WTC11 (cell line): ENCODE data around the gene TMEM239. TPM values are rescaled to one million over a fixed set of nuclear protein-coding genes. Genes with fewer than 3 reads are reported as not detected.

Experiments
- ATAC-seq: fragments of 200-7000 bp; cut with Tn5 transposase; 2 replicates; pipeline ENCODE4 v1.10.0; 2021; ENCODE audit warnings: mild to moderate bottlenecking, moderate library complexity
- CTCF ChIA-PET: fragments of 300-600 bp; sonication (Branson Sonifier 250); formaldehyde crosslinking; loops from one replicate; lab custom pipeline; 2021; ENCODE audit warnings: antibody characterized with exemption; lab: Charles Lee
- POLR2A ChIA-PET: fragments of 350-600 bp; sonication (Branson Sonifier 250); formaldehyde crosslinking; loops from one replicate; lab custom pipeline; 2021; ENCODE audit warnings: antibody characterized with exemption; lab: Charles Lee
- DNase-seq: peaks from one replicate; pipeline ENCODE4 v3.0.0; 2021; ENCODE audit warnings: low spot score
- H3K27ac Mint-ChIP-seq: 2 replicates; pipeline ENCODE4 v1.8.0; 2021; ENCODE audit warnings: mixed read lengths
- H3K27me3 Mint-ChIP-seq: 2 replicates; pipeline ENCODE4 v1.8.0; 2021; ENCODE audit warnings: low read depth, mild to moderate bottlenecking, moderate library complexity, mixed read lengths
- H3K36me3 Mint-ChIP-seq: 2 replicates; pipeline ENCODE4 v1.8.0; 2021; ENCODE audit warnings: mixed read lengths
- H3K4me1 Mint-ChIP-seq: 2 replicates; pipeline ENCODE4 v1.8.0; 2022; ENCODE audit warnings: mixed read lengths
- H3K4me3 Mint-ChIP-seq: 2 replicates; pipeline ENCODE4 v1.8.0; 2021; ENCODE audit warnings: mild to moderate bottlenecking, moderate library complexity, mixed read lengths
- H3K9me3 Mint-ChIP-seq: 2 replicates; pipeline ENCODE4 v1.8.0; 2021; ENCODE audit warnings: mixed read lengths
- ATF1 ChIP-seq: sonication (generic); formaldehyde crosslinking; IDR thresholded peaks from 2 replicates; pipeline ENCODE4 v1.8.1; 2023; ENCODE audit warnings: mild to moderate bottlenecking, moderate library complexity, missing genetic modification reagents
- ELF4 ChIP-seq: sonication (generic); formaldehyde crosslinking; IDR thresholded peaks from 2 replicates; pipeline ENCODE4 v1.8.1; 2022; ENCODE audit warnings: low read depth, mild to moderate bottlenecking, moderate library complexity, missing genetic modification reagents
- GTF2I ChIP-seq: fragments of 250-450 bp; sonication (Bioruptor Pico); conservative IDR thresholded peaks from 2 replicates; pipeline ENCODE4 v1.4.0; 2021; ENCODE audit warnings: mild to moderate bottlenecking
- NFE2L1 ChIP-seq: sonication (generic); formaldehyde crosslinking; IDR thresholded peaks from 2 replicates; pipeline ENCODE4 v1.8.1; 2023; ENCODE audit warnings: missing genetic modification reagents
- PREB ChIP-seq: sonication (generic); formaldehyde crosslinking; IDR thresholded peaks from 2 replicates; pipeline ENCODE4 v1.8.1; 2022; ENCODE audit warnings: mild to moderate bottlenecking, missing genetic modification reagents, moderate library complexity, borderline replicate concordance
- TCF7 ChIP-seq: sonication (generic); formaldehyde crosslinking; IDR thresholded peaks from 2 replicates; pipeline ENCODE4 v1.8.0; 2022; ENCODE audit warnings: mild to moderate bottlenecking, low read depth, missing genetic modification reagents, moderate library complexity
- TEAD4 ChIP-seq: sonication (generic); formaldehyde crosslinking; IDR thresholded peaks from 2 replicates; pipeline ENCODE4 v1.8.0; 2022; ENCODE audit warnings: mild to moderate bottlenecking, missing genetic modification reagents
- USF2 ChIP-seq: sonication (generic); formaldehyde crosslinking; IDR thresholded peaks from 2 replicates; pipeline ENCODE4 v1.8.1; 2023; ENCODE audit warnings: mild to moderate bottlenecking, missing genetic modification reagents, moderate library complexity
- ZMAT4 ChIP-seq: fragments of 250-450 bp; sonication (Bioruptor Pico); IDR thresholded peaks from 2 replicates; pipeline ENCODE4 v1.9.0; 2021; ENCODE audit warnings: mild to moderate bottlenecking
- ZNF219 ChIP-seq: sonication (generic); formaldehyde crosslinking; IDR thresholded peaks from 2 replicates; pipeline ENCODE4 v1.8.0; 2023; ENCODE audit warnings: missing genetic modification reagents, mild to moderate bottlenecking, borderline replicate concordance
- ZNF263 ChIP-seq: sonication (generic); formaldehyde crosslinking; IDR thresholded peaks from 2 replicates; pipeline ENCODE4 v1.8.1; 2022; ENCODE audit warnings: low read depth, mild to moderate bottlenecking, moderate library complexity, missing genetic modification reagents
- ZNF396 ChIP-seq: fragments of 250-450 bp; sonication (Bioruptor Pico); IDR thresholded peaks from 2 replicates; pipeline ENCODE4 v1.8.0; 2021; ENCODE audit warnings: mild to moderate bottlenecking, moderate library complexity, borderline replicate concordance
- ZNF416 ChIP-seq: fragments of 250-450 bp; sonication (Bioruptor Pico); IDR thresholded peaks from 2 replicates; pipeline ENCODE4 v1.9.0; 2021; ENCODE audit warnings: mild to moderate bottlenecking, inconsistent platforms
- total RNA-seq: library from RNA; stranded (reverse); gene quantifications from 3 replicates; pipeline ENCODE4 v1.2.3, GENCODE V29; 2021
- TF ChIP-seq, protein P1 (sequence below): fragments of 250-450 bp; sonication (Bioruptor Pico); conservative IDR thresholded peaks from 2 replicates; pipeline ENCODE4 v1.9.0; 2021; ENCODE audit warnings: mild to moderate bottlenecking
- TF ChIP-seq, protein P2 (sequence below): sonication (generic); formaldehyde crosslinking; IDR thresholded peaks from 2 replicates; pipeline ENCODE4 v1.8.0; 2022; ENCODE audit warnings: missing genetic modification reagents
- TF ChIP-seq, protein P3 (sequence below): sonication (generic); formaldehyde crosslinking; IDR thresholded peaks from 2 replicates; pipeline ENCODE4 v1.8.1; 2022; ENCODE audit warnings: low read depth, missing genetic modification reagents, borderline replicate concordance
- TF ChIP-seq, protein P4 (sequence below): sonication (generic); formaldehyde crosslinking; IDR thresholded peaks from 2 replicates; pipeline ENCODE4 v1.8.1; 2022; ENCODE audit warnings: missing genetic modification reagents, borderline replicate concordance
- TF ChIP-seq, protein P5 (sequence below): sonication (generic); formaldehyde crosslinking; IDR thresholded peaks from 2 replicates; pipeline ENCODE4 v1.8.1; 2023; ENCODE audit warnings: mild to moderate bottlenecking, missing genetic modification reagents

Gene TMEM239
- total RNA-seq, 1 experiment from 2014 or later = not detected

DNA sequence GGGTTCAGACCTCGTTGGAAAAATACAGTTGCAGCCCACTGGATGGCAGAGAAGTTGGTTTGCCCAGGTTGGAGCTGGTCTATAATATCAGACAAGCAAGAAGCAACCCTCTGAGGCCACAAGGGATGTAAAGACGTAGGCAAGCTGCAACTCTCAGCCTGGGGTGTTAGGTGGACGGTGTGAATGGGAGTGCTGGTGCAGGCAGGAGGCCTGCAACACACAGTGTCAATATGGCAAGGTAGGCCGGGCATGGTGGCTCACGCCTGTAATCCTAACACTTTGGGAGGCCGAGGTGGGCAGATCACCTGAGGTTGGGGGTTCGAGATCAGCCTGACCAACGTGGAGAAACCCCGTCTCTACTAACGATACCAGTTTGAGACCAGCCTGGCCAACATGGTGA lies 34.9 kb downstream of the TMEM239 start:
- Mint-ChIP-seq H3K4me1 (peaks cover 4% of the 10 kb centered on the region), H3K27me3 (no peaks in the 10 kb centered on the region), H3K9me3 (no peaks in the 10 kb centered on the region), H3K4me3 (no peak overlapping the region), H3K36me3 (no peaks in the 10 kb centered on the region), H3K27ac (no peak overlapping the region)
- CTCF ChIA-PET = interaction anchor here (0.7 to 4.7 kb wide), 20 partner anchors 10 to 163 kb away, joined by 3 to 64 read pairs (median 10); partner anchors contain the start of genes C20orf141, CPXM1, PCED1A and TMEM239
- ATAC-seq = no peak
- TF ChIP-seq NFE2L1 (CRISPR knock-in tag) = no peak
- TF ChIP-seq, protein P1, sequence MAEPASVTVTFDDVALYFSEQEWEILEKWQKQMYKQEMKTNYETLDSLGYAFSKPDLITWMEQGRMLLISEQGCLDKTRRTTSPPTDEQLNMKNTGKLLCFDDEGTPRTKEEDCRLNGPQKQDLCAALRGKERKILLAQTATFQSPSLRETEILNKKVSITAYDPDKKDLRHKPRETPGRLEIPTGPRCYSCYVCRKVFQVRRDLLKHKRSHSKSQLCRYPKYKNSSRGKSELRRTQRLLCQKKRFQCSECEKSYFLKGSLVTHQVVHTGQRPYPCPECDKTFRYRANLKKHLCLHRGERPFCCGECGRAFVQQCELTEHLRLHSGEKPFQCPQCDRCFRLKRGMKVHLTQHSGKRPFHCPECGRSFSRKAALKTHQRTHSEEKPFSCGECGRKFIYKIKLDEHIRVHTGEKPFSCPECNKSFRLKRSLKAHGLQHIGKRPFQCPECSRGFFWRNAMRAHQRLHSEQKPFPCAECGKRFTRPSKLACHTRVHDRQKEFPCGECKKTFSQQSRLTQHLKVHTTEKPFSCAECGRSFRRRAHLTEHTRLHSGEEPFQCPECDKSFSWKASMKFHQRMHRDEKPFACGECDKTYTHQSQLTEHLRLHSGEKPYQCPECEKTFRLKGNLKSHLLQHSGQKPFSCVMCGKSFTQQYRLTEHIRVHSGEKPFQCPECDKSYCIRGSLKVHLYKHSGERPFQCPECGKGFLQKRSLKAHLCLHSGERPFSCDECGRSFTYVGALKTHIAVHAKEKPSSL (CRISPR knock-in tag) = no peak
- no peak for TF ChIP-seq PREB (CRISPR knock-in tag)
- no peak for TF ChIP-seq TCF7 (CRISPR knock-in tag)
- TF ChIP-seq, protein P2, sequence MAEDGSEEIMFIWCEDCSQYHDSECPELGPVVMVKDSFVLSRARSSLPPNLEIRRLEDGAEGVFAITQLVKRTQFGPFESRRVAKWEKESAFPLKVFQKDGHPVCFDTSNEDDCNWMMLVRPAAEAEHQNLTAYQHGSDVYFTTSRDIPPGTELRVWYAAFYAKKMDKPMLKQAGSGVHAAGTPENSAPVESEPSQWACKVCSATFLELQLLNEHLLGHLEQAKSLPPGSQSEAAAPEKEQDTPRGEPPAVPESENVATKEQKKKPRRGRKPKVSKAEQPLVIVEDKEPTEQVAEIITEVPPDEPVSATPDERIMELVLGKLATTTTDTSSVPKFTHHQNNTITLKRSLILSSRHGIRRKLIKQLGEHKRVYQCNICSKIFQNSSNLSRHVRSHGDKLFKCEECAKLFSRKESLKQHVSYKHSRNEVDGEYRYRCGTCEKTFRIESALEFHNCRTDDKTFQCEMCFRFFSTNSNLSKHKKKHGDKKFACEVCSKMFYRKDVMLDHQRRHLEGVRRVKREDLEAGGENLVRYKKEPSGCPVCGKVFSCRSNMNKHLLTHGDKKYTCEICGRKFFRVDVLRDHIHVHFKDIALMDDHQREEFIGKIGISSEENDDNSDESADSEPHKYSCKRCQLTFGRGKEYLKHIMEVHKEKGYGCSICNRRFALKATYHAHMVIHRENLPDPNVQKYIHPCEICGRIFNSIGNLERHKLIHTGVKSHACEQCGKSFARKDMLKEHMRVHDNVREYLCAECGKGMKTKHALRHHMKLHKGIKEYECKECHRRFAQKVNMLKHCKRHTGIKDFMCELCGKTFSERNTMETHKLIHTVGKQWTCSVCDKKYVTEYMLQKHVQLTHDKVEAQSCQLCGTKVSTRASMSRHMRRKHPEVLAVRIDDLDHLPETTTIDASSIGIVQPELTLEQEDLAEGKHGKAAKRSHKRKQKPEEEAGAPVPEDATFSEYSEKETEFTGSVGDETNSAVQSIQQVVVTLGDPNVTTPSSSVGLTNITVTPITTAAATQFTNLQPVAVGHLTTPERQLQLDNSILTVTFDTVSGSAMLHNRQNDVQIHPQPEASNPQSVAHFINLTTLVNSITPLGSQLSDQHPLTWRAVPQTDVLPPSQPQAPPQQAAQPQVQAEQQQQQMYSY (CRISPR knock-in tag) = no peak
- TF ChIP-seq, protein P3, sequence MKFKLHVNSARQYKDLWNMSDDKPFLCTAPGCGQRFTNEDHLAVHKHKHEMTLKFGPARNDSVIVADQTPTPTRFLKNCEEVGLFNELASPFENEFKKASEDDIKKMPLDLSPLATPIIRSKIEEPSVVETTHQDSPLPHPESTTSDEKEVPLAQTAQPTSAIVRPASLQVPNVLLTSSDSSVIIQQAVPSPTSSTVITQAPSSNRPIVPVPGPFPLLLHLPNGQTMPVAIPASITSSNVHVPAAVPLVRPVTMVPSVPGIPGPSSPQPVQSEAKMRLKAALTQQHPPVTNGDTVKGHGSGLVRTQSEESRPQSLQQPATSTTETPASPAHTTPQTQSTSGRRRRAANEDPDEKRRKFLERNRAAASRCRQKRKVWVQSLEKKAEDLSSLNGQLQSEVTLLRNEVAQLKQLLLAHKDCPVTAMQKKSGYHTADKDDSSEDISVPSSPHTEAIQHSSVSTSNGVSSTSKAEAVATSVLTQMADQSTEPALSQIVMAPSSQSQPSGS (CRISPR knock-in tag) = no peak
- no peak for TF ChIP-seq ZMAT4 (CRISPR knock-in tag)
- TF ChIP-seq ZNF263 (CRISPR knock-in tag) = no peak
- no peak for TF ChIP-seq ZNF416
- TF ChIP-seq, all 79 proteins: peak for 0
- POLR2A ChIA-PET = interaction anchor here (1.6 kb wide), 1 partner anchor 95 kb away, joined by 3 read pairs; no protein-coding TSS in a partner anchor
- DNase-seq = no peak

- Mint-ChIP-seq H3K27ac (no peak overlapping the region), H3K4me1 (no peaks in the 10 kb centered on the region), H3K36me3 (no peaks in the 10 kb centered on the region), H3K4me3 (no peak overlapping the region), H3K27me3 (no peaks in the 10 kb centered on the region), H3K9me3 (no peaks in the 10 kb centered on the region)
- ChIA-PET POLR2A (no interaction called here), CTCF (interaction anchor here (2.0 kb wide), 1 partner anchor 106 kb away, joined by 5 read pairs; no protein-coding TSS in a partner anchor)
- TF ChIP-seq GTF2I (CRISPR knock-in tag) (no peak), ATF1 (CRISPR knock-in tag) (no peak), USF2 (no peak), ZNF219 (CRISPR knock-in tag) (no peak), ZNF396 (CRISPR knock-in tag) (no peak), TEAD4 (no peak), PREB (CRISPR knock-in tag) (no peak), ELF4 (CRISPR knock-in tag) (no peak)
- TF ChIP-seq, protein P4, sequence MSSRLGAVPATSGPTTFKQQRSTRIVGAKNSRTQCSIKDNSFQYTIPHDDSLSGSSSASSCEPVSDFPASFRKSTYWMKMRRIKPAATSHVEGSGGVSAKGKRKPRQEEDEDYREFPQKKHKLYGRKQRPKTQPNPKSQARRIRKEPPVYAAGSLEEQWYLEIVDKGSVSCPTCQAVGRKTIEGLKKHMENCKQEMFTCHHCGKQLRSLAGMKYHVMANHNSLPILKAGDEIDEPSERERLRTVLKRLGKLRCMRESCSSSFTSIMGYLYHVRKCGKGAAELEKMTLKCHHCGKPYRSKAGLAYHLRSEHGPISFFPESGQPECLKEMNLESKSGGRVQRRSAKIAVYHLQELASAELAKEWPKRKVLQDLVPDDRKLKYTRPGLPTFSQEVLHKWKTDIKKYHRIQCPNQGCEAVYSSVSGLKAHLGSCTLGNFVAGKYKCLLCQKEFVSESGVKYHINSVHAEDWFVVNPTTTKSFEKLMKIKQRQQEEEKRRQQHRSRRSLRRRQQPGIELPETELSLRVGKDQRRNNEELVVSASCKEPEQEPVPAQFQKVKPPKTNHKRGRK (CRISPR knock-in tag) = no peak
- TF ChIP-seq, protein P5, sequence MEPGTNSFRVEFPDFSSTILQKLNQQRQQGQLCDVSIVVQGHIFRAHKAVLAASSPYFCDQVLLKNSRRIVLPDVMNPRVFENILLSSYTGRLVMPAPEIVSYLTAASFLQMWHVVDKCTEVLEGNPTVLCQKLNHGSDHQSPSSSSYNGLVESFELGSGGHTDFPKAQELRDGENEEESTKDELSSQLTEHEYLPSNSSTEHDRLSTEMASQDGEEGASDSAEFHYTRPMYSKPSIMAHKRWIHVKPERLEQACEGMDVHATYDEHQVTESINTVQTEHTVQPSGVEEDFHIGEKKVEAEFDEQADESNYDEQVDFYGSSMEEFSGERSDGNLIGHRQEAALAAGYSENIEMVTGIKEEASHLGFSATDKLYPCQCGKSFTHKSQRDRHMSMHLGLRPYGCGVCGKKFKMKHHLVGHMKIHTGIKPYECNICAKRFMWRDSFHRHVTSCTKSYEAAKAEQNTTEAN (CRISPR knock-in tag) = no peak
- ATAC-seq (no peak), DNase-seq (no peak)
These were observed 42.4 kb downstream of the TMEM239 start for GRCh38 chr20:2858591-2858990.
